SU-DHL-6 (cell line): Measurements from ENCODE around the gene PDE6C.

Source experiments
- CTCF ChIP-seq: fragments of 200-600 bp; sonication (generic); IDR thresholded peaks from one replicate; pipeline ENCODE4 v1.5.1; 2017; ENCODE audit warnings: antibody characterized with exemption, mild to moderate bottlenecking, low read length, moderate library complexity; ENCODE audit not compliant: insufficient read depth, poor library complexity, severe bottlenecking
- EZH2phosphoT487 ChIP-seq: fragments of 200-600 bp; sonication (generic), shearing (Covaris generic); conservative IDR thresholded peaks from 2 replicates; pipeline ENCODE4 v1.6.1; 2018; ENCODE audit warnings: mild to moderate bottlenecking, antibody characterized with exemption, low read length, moderate library complexity, mixed read lengths

- TF ChIP-seq CTCF (no peak), EZH2phosphoT487 (no peak)
These were observed 19.1 kb upstream of the PDE6C start for GRCh38 chr10:93593254-93593653.
